Activated CD4-positive, alpha-beta T cell treated with anti-CD3 and anti-CD28 coated beads, Interleukin-2, Interleukin-4, amounts not matched to agents 100 ng/mL and 50 ng/mL, durations not matched to agents 16 hours and 8 hours (primary cell): ENCODE measurements around the gene CRTC1.
"Not testable (repeated sequence)": the region's sequence is repeated elsewhere in the genome, so short reads cannot be mapped to it uniquely, and the experiment has no call there.

Experiments
- DNase-seq: peaks from one replicate; pipeline ENCODE4 v3.0.0-alpha.2; 2020; ENCODE audit warnings: low spot score

The CRTC1 gene

DNA sequence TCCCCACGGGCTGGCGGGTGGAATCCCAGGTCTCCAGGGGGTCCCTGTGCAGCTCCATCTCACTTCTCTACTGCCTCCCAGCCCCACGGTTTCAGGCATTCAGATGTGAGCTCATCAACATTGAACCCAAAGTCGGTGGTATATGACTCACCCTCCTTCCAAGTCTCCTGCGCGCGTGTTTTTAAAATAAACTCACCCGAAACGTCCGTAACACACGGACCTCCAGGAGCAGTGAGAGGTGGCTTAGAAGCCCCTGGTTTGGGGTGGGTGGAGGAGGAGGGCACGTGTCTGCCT, 14.0 kb upstream of the CRTC1 start:
- DNase-seq, result no peak

DNA sequence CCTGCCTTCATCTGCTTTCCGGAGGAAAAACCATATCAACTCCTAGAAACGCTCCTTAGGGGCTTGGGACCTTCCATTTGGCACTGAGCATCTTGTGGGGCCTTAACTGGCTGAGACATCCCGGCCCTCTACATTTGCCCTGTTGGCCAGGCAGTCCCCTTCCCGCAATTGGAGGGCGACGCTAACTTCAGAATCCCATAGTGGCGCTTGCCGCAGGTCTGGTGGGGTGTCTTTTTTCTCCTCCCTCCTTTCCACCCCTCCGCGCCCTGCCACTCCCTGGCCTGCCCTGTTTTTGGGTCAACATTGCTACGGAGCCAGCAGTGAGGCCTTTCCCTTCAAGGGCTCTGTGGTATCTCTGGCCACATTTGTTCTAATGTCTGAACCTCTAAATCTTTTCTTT, 13.6 kb upstream of the CRTC1 start:
- DNase-seq, result no peak

DNA sequence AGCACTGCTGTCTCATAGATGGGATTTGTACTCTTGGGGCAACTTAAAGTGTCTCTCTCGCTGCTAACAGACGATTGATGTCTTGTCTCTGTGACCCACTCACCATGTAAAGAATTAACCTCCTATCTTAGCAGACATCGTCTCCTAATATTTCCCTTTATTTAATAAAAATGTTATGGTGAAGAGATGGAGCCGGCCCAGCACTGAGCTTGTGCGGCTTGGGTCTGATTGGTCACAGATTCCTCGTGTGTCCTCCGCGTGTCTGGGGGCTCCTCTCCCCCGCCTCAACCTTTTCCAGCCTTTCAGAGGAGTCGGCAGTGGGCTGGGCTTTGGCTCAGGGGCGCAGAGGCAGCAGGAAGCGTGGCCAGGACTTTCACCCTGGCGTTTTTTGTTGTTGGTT, 13.2 kb upstream of the CRTC1 start:
- DNase-seq, result no peak

DNA sequence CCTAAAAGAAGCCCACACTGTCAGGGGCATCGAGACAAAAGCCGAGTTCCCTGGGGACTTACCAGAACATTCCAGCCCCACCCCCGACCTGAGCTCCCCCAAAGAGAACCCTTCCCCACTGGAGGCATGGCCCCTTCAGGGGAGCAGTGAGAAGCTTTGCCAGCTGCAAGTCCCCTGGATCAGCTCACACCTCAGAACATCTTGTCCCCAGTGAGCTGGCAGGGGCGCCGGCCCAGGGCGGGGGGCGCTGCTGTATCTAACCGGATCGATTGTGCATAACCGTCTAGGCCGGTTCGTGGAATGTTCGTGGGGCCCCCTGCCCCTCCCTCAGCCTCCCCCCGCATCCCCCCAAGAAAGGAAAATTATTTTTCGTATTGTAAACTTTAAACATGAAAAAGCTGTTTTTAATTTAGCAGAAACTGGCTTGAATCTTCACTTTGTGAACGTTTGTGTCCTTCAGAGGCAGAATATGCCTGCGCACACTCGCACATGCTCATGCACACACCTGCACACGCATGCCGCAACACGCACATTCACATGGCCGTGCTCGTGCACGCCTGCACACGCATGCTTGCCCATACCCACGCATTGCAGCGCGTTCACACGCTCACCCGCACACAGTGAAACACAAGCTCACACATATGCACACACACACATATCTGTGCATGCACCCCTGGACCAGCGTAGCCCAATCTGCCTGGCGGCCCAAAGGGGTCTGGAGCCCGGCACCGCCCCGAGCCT, 12.0 kb upstream of the CRTC1 start:
- no peak for DNase-seq

DNA sequence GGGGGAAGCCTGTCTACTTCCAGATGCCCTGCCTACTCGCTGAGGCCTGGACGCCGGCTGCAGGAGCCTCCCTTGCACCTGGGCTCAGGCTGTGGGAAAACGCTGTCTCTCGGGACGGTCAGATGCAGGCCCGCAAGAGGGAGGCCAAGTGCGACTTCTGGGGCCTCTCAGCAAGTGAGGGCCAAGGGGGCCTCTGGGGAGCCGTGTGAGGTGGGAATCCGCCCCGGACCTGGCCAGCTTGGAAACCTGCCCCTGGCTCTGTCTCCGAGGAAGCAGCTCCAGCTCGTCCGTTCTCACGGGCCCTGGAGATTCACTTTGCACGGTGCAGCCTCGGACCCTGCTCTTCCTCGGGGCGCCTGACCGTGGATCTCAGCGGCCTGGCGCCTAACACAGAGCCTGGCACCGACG, 11.4 kb upstream of the CRTC1 start:
- DNase-seq, result no peak

DNA sequence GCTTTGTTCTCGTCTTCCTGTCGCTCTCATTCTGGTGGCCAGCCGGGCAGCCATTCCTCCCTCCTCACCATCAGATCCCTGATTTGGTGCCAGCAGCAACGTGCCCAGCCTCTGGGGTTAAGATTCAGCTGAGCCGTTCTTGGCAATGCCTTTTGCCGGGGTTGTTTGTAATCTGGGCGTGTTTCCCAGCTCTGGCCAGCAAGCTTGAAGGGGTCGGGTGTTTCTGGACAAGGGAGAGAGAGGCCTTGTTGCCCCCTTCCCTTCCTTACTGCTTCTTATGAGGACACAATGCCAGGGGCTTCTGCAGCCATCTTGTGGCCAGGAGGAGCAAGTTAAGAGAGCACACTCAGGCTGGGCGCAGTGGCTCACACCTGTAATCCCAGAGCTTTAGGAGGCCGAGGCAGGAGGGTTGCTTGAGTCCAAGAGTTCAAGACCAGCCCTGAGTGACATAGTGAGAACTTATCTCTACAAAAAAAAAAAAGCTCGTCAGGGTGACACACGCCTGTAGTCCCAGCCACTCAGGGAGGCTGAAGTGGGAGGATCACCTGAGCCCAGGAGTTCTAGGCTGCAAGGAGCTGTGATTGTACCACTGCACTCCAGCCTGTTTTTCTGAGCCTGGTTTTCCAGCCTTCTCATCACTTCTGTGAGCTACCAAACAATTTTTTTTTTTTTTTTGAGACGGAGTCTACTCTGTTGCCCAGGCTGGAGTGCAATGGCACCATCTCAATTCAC, 10.7 kb upstream of the CRTC1 start:
- no peak for DNase-seq

DNA sequence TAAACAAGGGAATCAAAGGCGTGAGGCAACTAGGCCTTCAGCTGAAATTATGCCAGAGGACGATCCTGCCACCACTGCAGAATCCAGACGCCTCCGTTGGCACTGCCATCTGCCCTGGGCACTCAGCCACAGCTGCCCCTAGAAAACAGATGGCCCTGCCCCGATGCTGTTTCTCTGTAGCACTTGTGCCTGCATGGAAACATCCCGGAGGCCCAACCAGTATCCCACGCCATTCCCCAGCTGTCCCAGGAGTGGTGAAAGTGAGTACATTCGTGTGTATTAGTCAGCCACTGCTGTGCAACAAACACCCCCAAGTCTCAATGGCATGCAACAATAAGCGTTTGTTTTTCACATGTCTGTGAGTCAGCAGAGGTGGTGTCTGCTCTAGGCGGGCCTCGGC, 8.9 kb upstream of the CRTC1 start:
- no peak for DNase-seq

DNA sequence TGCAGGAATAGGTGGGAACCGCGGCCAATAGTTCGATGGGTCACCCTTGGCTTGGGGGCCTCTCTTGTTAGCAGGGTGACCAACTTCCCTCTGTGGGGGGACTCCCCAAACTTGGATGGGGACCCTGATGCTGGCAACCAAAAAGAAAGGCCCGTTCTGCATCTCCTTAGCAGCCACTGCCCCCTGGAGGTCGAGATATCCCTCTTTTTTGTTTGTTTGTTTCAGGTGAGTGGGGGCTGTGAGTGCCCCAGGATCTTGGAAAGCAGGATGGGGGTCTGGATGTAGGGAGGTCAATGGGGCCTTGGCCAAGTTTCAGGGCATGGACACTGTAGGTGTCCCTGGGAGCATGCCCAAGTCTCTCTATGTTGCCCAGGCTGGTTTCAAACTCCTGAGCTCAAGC, 7.7 kb upstream of the CRTC1 start:
- DNase-seq, result no peak

DNA sequence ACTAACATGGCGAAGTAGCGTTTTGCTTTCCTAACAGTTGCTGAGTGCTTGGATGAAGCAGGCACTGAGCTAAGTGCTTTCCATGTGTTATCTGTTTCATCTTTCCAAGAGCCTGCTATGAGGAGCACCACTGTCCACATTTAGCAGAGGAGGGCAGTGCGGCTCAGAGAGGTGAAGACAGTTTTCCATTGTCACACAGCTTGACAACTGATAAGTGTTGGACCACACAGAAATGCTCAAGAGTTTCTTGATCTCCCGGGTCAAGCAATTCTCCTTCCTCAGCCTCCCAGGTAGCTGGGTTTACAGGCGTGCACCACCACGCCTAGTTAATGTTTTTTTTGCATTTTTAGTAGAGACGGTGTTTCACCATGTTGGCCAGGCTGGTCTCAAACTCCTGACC, 6.8 kb upstream of the CRTC1 start:
- no peak for DNase-seq

DNA sequence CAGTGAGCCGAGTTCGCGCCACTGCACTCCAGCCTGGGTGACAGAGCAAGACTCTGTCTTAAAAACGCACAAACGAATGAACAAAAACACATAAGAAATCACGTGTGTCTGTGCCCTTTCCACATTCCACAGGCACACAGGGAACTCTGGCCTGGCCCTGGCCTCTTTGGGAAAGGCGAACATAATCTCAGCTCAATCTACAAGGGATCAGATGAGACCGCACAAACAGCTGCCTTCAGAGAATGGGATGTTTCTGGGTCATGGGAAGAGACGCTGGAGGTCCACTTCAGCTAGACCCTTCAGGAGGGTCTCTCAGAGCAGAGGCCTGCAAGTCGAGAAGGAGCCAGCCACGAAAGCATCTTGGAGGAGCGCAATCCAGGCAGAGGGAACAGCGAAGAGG, 6.3 kb upstream of the CRTC1 start:
- no peak for DNase-seq

DNA sequence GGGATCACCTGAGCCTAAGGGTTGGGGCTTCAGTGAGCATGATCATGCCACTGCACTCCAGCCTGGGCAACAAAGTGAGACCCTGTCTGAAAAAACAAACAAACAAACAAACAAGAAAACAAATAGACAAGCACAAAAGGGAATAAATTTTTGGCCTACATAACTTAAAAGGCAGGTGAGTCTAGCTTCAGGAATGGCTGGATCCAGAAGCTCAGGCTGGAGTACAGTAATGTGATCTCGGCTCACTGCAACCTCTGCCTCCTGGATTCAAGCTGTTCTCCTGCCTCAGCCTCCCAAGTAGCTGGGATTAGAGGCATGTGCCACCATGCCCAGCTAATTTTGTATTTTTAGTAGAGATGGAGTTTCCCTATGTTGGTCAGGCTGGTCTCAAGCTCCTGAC, 3.3 kb upstream of the CRTC1 start:
- not testable (repeated sequence) for DNase-seq

DNA sequence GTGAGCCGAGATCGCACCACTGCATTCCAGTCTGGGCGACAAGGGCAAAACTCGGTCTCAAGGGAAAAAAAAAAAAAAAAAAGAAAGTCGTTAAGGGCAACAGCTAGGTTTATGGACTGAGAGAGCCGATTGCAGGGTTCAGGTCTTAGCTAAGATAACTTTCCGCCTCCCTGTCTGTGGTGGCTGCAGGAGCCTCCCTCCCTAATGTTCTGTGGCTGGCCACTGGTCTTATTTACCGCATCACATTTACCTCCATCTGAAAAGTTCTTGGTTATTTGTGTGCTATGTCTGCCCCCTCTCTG, 722 bp upstream of the CRTC1 start:
- no peak for DNase-seq

DNA sequence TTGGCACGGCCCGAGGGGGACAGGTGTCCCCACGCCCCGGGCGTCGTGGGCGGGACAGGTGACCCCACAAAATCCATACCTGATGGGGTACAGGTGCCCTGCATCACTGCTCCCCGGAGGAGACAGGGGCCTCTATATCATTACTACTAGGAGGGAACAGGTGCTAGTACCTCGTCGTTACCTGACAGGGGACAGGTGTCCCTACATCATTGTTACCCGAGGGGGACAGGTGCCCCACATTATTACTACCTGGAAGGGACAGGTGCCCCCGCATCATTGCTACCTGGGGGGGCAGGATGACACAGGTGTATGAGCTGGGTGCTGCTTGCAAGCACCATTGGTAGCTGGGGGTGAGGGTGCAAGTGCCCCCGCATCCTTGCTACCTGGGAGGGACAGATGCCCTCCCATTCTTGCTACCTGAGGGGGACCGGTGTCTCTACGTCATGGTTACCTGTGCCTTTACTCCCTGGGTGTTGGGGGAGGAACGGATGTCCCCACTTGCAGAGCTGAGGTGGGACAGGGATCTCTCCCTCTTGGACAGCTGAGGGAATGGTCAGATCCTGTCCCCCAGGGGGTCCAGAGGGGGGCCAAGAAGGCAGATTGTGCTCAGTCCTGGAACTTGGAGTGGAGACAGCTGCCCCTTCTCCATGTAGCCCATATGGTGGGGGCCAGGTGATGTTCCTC, 620 bp downstream of the CRTC1 start:
- DNase-seq, result no peak

DNA sequence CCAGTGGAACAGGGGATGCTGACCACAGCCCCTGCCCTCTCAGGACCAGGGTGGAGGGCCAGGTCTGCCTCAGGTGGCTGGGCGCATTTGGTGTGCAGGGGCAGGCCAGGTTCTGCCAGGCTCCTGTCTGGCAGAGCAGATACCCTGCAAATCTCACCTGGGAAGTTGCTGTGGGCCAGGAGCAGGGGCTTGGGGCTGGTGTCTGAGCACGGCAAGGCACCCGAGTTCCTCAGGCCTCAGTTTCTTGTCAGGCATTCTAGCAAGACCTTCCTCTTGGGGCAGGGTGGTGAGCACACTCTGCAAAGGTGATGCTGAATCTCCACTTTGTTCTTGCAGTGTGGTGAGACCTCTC, 1.1 kb downstream of the CRTC1 start:
- DNase-seq, result no peak

DNA sequence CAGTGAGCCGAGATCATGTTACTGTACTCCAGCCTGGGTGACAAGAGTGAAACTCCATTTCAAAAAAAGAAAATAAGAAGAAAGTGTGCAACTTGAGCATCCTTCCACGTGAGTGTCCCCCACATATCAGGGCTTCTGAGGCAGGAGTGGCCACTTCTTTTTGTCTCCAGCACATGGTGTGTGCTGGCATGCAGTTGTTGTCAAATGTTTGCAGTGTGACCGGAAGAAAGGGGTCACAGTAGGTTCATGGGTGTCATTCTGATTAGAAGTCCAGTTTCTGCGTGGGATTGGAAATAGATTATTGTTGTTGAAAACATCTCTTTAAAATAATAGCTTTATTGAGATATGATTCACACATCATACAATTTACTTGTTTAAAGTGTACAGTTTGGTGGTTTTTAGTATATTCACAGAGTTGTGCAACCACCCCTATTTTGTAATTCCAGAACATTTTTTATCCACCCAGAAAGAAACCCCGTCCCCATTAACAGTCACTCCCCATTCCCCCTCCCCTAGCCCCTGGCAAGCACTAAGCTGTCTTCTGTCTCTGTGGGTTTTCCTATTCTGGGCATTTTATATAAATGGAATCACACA, 2.2 kb downstream of the CRTC1 start:
- no peak for DNase-seq

DNA sequence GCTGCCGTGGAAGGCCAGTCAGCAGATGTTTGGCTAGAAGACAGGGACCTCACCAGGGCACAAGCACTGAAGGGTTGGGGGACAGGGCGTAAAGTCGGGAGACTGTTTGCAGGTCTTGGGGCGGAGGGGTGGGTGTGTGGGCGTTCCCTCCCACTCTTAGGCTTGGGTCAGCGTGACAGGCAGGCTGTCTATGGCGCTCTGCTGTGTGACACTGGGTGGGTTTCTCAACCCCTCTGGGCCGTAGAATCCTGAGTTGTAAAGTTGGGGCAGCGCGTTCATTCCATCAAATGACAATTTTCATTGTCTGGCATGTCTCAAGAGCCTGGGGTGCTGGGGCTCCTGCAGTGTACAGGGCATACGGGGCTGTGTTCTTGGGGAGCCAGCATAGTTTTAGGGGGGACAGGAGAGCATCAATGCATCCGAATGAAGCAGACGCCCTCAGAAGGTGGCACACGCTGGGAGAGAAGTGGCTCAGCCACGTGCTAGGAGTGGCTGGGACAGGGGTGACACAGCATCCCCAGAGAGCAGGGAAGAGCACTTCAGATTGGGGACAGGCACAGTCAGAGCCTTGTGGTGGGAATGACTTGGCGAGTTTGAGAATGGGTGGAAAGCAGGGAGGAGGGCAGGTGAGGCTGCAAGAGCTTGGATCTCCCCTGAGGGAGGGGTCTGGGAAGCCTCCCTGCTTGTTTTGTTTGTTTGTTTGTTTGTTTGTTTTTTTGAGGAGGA, 4.4 kb downstream of the CRTC1 start:
- no peak for DNase-seq

DNA sequence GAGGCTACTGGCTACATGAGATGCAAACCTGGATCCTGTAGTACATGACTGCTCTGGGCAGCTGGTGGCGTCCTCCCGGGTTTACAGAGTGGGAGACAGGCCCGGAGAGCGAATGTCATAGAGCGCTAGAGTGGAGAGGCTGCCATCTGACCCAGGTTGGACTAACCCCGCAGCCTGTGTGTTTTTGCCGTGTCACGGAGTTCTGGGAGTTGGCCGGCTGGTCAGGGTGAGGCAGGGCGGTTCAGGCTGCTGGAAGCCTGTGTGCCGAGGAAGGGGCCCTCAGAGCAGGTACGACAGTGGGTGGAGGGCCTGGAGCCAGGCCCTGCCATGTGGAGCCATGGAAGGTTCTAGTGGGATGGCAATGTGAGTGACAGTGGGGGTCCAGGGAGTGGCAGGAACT, 12.5 kb downstream of the CRTC1 start:
- DNase-seq, result no peak

DNA sequence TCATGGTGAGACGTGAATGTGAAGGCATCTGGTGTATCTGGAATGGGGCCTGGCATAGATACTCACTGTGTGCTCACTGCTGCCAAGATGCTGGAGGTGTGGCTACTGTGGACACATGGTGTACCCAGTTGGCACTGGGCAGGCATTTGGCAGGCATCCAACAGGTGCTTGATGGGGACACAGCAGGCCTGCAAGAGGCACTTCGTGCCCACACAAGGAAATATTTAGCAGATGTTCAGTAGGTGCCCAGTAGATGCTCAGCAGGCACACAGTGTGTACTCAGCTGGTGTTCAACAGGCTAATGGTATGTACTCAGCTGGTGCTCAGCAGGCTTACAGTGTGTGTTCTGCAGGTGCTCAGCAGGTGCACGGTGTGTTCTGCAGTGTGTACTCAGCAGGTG, 14.2 kb downstream of the CRTC1 start:
- DNase-seq, result no peak

DNA sequence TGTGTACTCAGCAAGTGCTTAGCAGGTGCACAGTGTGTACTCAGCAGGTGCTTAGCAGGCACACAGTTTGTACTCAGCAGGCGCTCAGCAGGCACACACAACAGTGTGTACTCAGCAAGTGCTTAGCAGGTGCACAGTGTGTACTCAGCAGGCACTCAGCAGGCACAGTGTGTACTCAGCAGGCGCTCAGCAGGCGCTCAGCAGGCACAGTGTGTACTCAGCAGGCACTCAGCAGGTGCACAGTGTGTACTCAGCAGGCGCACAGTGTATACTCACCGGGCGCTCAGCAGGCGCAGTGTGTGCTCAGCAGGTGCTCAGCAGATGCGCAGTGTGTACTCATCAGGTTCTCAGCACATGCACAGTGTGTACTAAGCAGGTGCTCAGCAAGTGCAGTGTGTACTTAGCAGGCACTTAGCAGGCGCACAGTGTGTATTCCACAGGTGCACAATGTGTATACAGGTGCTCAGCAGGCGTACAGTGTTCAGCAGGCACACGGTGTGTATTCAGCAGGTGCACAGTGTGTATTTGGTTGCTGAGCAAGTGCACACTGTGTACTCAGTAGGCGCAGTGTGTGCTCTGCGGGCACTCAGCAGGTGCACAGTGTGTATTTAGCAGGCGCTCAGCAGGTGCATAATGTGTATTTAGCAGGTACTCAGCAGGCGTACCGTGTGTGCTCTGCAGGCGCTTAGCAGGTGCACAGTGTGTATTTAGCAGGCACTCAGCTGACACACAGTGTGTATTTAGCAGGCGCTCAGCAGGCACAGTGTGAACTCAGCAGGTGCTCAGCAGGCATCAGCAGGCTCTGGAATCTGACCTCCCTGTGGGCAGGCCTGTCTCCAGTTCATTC, 15.1 kb downstream of the CRTC1 start:
- DNase-seq, result no peak

DNA sequence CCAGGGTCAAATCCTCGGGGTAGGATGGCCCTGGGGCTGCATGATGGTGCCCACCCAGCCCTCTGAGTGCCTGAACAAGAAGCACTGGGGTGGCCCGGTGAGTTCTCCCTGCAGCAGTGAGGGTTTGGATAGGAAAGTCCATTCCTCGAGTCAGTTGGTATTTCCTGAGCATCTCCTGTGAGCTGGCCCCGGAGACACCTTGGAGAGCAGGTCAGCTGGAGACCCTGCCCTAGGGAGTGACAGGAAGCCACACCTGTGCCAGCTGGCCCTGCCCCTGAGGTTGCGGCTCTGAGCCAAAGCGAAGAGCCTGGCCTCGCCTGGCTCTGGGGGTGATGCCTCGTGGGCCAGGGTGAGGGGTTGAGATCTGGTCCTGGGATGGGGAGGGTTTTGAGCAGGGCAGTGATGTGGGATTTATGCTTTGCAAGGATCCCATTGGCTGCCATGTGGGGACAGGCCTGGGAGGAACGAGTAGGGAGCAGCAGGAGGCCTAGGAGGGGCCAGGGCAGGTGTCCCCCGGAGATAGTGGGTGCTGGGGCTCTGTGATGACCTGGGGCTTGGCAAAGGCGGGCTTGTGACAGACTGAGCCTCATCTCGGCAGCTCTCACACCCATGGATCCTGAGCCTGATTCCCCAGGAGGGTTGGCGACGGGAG, 16.0 kb downstream of the CRTC1 start:
- DNase-seq, result no peak

DNA sequence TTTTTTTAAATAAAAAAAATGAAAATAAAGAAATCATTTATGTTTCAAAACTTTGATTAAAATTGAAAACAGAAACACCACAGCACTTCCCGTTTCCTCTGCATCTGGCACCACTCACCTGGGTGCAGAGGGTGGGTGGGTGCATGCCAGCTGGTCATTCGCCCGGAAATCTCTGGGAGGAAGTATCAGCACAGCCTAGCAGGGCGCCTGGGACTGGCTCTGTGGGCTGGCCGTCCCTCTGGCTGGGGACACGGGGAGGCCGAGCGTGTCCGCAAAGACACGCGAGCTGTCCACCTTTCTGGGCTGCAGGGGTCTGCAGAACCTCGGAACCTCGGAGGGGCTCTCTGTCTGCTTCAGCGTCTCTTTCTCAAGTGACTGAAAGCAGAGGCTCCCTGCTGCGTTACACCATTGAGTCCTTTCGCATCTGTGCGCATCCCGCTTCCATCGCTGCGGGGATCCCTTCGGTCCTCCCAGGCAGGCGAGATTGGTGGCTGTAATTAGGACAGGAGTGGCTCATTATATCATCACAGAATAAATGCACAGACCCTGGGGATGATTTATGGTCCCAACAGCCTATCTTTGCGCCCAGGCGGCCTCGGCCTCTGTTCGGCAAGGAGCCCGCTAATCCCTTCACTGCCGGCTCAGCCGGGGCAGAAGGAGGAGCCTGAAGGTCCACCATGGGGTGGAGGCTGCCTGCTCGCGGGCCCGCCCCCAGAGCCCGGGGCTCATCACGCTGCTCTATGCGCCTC, 17.2 kb downstream of the CRTC1 start:
- DNase-seq, result peak; percentile 67
